Measurements from ENCODE around the gene AASDH.
"Not testable (repeated sequence)": the region's sequence is repeated elsewhere in the genome, so short reads cannot be mapped to it uniquely, and the experiment has no call there.

AASDH gene

DNA sequence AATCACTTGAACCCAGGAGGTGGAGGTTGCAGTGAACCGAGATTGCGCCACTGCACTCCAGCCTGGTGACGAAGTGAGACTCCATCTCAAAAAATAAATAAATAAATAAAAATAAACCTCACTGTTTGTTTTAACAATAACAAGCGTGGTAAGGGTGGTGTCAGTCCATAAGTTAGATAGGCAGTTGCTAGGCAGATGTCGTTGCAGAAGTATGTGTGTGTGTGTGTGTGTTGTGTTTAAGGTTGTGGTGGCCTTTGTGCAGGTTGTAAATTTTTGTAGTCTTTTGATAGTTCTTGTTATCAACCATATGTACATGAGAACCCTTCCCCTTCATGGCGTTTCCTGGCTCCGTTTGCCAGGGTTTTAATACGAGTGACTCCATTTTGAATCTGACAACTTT lies 4.0 kb upstream of the AASDH start:
- no peak for DNase-seq

DNA sequence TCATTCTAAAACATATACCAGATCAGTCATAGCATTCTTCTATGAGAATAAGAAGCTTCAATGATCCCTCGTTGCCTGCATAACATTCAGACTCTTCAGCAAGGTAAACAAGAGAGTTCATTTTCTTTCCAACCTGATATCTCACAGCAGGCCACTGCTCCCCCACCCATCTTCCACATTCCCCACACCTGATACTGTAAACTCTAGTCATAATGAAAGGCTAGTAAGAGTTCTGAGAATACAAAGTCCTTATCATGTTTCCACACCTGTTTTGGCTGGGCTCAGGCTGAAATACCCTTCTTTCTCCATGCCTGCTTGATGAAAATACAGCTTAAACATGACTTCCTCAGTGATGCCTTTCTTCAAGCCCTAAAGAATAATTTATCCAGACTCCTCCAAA lies 2.3 kb upstream of the AASDH start:
- no peak for DNase-seq

GRCh38 chr4:56388306-56388705 lies 1.0 kb upstream of the AASDH start:
- DNase-seq: no peak

GRCh38 chr4:56386091-56386490 lies 1.2 kb downstream of the AASDH start:
- DNase-seq: no peak

DNA sequence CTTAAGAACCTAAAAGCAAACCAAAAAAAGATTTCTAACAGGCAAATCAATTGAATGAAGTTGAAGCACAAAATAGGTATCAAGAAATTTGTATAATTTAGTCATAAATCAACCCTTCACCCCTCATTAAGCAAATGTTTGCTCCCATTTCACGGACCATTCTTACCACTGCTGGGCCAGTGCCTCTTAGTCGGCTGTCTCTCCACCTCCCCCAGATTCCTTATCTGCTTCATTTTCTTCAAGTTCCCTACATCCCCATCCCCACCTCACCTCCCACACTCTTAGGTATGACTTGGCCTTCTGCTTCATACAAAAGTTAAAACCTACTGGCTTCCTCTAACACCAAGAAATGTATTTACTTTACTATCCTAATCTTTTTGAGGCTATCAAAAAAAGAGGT lies 11.8 kb downstream of the AASDH start:
- DNase-seq: no peak

- DNase-seq: no peak
Measured at GRCh38 chr4:56374956-56375355, 12.3 kb downstream of the AASDH start.

- no peak for DNase-seq
Measured at GRCh38 chr4:56372774-56373173, 14.5 kb downstream of the AASDH start.

GRCh38 chr4:56371426-56372220 lies 15.7 kb downstream of the AASDH start:
- DNase-seq: no peak

- no peak for DNase-seq
Measured at GRCh38 chr4:56370377-56370776, 16.9 kb downstream of the AASDH start.

- not testable (repeated sequence) for DNase-seq
Measured at GRCh38 chr4:56362981-56363380, 24.3 kb downstream of the AASDH start.

GRCh38 chr4:56360071-56360470 lies 27.2 kb downstream of the AASDH start:
- DNase-seq: no peak

DNA sequence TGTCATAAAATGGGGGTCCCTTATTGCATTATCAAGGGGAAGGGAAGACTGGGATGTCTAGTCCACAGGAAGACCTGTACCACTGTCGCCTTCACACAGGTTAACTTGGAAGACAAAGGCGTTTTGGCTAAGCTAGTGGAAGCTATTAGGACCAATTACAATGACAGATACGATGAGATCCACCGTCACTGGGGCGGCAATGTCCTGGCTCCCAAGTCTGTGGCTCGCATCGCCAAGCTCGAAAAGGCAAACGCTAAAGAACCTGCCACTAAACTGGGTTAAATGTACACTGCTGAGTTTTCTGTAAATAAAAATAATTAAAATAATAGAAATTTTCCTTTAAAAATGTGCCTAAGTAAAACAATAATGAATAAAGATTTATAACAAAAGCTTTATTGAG lies 30.6 kb downstream of the AASDH start:
- DNase-seq: no peak

GRCh38 chr4:56348576-56348975 lies 38.7 kb downstream of the AASDH start:
- no peak for DNase-seq

GRCh38 chr4:56345458-56345857 lies 41.8 kb downstream of the AASDH start:
- DNase-seq: no peak

DNA sequence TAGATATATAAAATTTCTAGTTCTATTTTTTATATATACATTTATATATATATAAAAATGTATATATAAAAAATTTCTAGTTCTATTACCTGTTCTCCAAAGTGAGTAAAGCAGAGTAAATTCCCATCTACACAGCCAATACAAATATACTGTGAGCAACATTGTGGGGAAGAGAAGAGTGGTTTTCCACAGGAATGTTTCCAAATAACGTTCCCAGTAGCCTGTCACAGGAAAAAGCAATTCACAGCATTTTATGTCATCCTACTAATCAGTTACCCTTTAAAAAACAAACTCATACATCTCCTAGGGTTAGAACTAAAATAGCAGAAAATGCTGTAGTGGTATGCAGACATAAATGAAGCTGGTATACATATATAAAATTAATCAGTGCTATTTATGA lies 44.5 kb downstream of the AASDH start:
- no peak for DNase-seq

- DNase-seq: no peak
Measured at GRCh38 chr4:56330691-56331090, 56.6 kb downstream of the AASDH start.

- DNase-seq: no peak
Measured at GRCh38 chr4:56326363-56326762, 60.9 kb downstream of the AASDH start.

DNA sequence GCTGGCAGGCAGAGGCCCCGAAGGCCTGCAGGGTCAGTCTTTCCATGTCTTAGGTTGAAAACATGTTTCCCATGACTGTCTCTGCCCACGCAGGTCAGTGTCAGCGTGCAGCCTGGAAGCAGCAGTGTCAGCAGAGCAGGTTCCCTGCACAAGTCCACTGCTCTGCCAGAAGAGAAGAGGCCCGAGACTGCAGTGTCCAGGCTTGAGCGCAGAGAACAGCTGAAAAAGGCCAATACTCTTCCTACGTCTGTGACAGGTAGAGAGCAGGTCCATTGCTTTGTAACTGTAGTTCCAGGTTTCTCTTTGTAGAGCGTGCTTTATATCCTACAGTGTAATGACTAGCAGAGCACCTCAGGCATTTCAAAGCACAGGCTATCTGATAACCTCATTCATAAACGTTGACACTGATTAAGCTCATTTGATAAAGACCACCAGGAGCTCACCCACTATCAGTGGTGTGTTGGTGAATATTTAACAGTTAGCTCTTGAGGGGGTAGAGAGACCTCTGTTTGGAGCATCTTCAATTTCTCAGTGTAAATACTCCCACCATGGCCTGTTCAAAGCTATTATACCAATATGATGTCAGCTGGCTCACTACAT lies 63.2 kb downstream of the AASDH start:
- no peak for DNase-seq

GRCh38 chr4:56323327-56323726 lies 64.0 kb downstream of the AASDH start:
- DNase-seq: no peak

DNA sequence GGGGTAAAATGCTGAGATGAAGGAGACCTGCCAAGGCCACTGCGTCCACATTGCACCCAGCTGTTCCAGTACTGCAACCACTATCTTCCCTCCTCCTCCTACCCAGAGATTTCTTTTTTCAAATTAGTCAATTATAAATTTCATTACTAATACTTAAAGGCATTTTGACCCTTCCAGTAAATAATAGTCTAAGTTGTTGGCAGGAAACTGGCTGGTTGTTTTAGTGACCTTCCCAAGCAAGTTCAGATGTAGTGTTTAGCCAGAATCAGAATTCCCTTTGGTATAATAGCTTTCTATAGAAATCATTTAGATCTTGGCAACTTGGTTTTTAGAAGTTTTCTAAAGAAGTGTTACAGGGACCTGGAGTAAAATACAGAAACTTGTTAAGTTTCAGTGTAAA lies 66.0 kb downstream of the AASDH start:
- DNase-seq: no peak

- no peak for DNase-seq
Measured at GRCh38 chr4:56320293-56320692, 67.0 kb downstream of the AASDH start.

DNA sequence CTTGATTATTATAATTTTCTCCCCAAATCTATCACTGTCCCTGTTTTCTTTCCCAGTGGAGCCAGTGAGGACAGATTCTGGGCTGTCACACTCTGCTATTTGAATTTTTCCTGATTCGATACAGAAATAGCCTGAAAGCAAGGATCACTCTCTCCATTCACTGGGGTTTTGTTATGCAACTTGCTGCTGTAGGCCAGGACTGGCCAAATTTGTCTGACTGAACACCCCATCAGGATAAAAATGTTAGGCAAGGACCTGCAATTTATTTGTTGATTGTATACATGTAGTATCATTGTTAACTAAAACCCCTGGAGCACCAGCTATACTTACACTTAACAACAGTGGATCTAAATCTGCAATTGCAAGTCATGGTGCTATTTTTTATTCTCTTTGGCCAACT lies 68.7 kb downstream of the AASDH start:
- no peak for DNase-seq

DNA sequence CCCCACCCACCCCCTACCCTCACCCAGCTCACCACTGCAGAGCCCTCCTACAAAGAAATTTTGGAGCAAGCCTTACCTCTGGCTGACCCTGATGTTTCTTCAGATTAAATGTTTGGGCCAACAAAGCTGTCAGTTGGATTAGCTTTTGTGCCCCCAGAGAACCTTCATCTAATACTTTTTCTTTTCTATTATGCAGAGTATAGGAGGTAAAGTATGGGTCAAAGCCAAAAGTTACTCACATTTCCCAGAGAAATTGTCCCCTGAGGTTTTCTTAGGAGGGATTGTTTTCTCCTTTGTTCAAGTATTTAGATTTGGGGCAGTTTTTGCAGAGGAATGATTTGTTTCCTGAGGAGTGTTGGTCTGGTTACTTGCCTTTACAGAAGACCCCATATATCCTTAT lies 69.5 kb downstream of the AASDH start:
- DNase-seq: no peak

DNA sequence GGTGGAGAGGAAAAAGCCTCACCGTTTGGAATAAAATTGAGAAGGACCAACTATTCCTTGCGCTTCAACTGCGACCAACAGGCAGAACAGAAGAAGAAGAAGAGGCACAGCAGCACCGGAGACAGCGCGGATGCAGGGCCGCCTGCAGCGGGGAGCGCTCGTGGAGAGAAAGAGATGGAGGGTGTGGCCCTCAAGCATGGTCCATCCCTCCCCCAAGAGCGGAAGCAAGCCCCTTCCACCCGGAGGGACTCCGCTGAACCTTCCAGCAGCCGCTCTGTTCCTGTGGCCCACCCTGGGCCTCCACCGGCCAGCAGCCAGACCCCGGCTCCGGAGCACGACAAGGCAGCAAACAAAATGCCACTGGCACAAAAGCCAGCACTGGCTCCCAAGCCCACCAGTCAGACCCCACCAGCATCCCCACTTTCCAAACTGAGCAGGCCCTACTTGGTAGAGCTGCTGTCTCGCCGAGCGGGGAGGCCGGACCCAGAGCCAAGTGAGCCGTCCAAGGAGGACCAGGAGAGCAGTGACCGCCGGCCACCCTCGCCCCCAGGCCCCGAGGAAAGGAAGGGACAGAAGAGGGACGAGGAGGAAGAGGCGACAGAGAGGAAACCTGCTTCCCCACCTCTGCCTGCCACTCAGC lies 71.2 kb downstream of the AASDH start:
- no peak for DNase-seq

All from activated CD8-positive, alpha-beta memory T cell treated with anti-CD3 and anti-CD28 coated beads, Interleukin-2, amount 50 U/mL, for 4 hours (primary cell).